HepG2 (cell line): ENCODE results near the gene C16orf95. TPM values are rescaled to one million over a fixed set of nuclear protein-coding genes. Genes with fewer than 3 reads are reported as not detected.

Experiments used
- ATF7 ChIP-seq, 2 experiments: fragments of 450-650 bp in 1 of 2; sonication (generic) in 1 of 2; formaldehyde crosslinking in 1 of 2; IDR thresholded peaks; 2 replicates each; pipeline versions ENCODE4 v1.4.0 to v1.6.1; 2016 to 2020; ENCODE audit warnings: antibody characterized with exemption in 1 of 2, mild to moderate bottlenecking in 1 of 2, missing genetic modification reagents in 1 of 2
- CTCF ChIP-seq: sonication (generic); formaldehyde crosslinking; IDR thresholded peaks from 2 replicates; pipeline ENCODE4 v1.5.0; 2020; ENCODE audit warnings: mild to moderate bottlenecking, missing genetic modification reagents, moderate library complexity
- DNMT3B ChIP-seq: conservative IDR thresholded peaks from 2 replicates; pipeline ENCODE4 v1.6.1; 2016; ENCODE audit warnings: missing biosample characterization, control low read depth
- FOSL1 ChIP-seq: sonication (generic); formaldehyde crosslinking; IDR thresholded peaks from 2 replicates; pipeline ENCODE4 v1.9.0; 2021; ENCODE audit warnings: missing genetic modification reagents, borderline replicate concordance
- JDP2 ChIP-seq: sonication (generic); formaldehyde crosslinking; IDR thresholded peaks from 2 replicates; pipeline ENCODE4 v1.8.1; 2022; ENCODE audit warnings: missing genetic modification reagents, borderline replicate concordance
- KAT2B ChIP-seq: fragments of 150-350 bp; IDR thresholded peaks from 2 replicates; pipeline ENCODE4 v1.6.1; 2014; ENCODE audit warnings: low read depth, low read length, borderline replicate concordance
- KDM3A ChIP-seq: IDR thresholded peaks from 2 replicates; pipeline ENCODE4 v1.6.1; 2018; ENCODE audit warnings: low read depth, missing compliant biosample characterization
- RBM22 ChIP-seq: fragments of 200-400 bp; formaldehyde crosslinking; optimal IDR thresholded peaks from 2 replicates; pipeline ENCODE3; 2017; ENCODE audit warnings: mild to moderate bottlenecking, low read length, moderate library complexity
- SMARCE1 ChIP-seq: fragments of 450-650 bp; IDR thresholded peaks from 2 replicates; pipeline ENCODE4 v1.6.1; 2017; ENCODE audit warnings: borderline replicate concordance
- ZBTB7B ChIP-seq: sonication (generic); formaldehyde crosslinking; IDR thresholded peaks from 2 replicates; pipeline ENCODE4 v1.4.0; 2020; ENCODE audit warnings: missing genetic modification reagents
- ZNF550 ChIP-seq: sonication (generic); formaldehyde crosslinking; IDR thresholded peaks from 2 replicates; pipeline ENCODE4 v1.4.0; 2020; ENCODE audit warnings: mild to moderate bottlenecking, missing genetic modification reagents, borderline replicate concordance
- ZSCAN21 ChIP-seq: sonication (generic); formaldehyde crosslinking; IDR thresholded peaks from 2 replicates; pipeline ENCODE4 v1.8.0; 2022; ENCODE audit warnings: mild to moderate bottlenecking, missing genetic modification reagents, moderate library complexity, borderline replicate concordance
- ZUFSP ChIP-seq: sonication (generic); formaldehyde crosslinking; IDR thresholded peaks from 2 replicates; pipeline ENCODE4 v1.9.0; 2021; ENCODE audit warnings: missing genetic modification reagents, mild to moderate bottlenecking, borderline replicate concordance
- polyA plus RNA-seq, 8 experiments: library from polyadenylated mRNA; depleted of rRNA in 3 of 8; stranded (reverse) in 7 of 8; unstranded in 1 of 8; fragments of >200 nt; fragmentation: Illumina TruSeq in 4 of 8; extraction: Trizol in 4 of 8; gene quantifications; 2 replicates each; pipeline versions ENCODE4 v1.2.1 to v1.2.3, GENCODE V29; 2011 to 2016; ENCODE audit warnings: low read depth in 4 of 8, missing spikeins in 1 of 8, mixed read lengths in 1 of 8; ENCODE audit not compliant: insufficient read depth in 1 of 8
- total RNA-seq, 5 experiments: library from RNA; depleted of rRNA; stranded (reverse); fragments of >200 nt; fragmentation: Illumina TruSeq; extraction: Trizol; gene quantifications; 2 replicates each; pipeline ENCODE4 v1.2.3, GENCODE V29; 2016; ENCODE audit warnings: low read depth in 1 of 5
- TF ChIP-seq, protein P1 (sequence below): IDR thresholded peaks from 2 replicates; pipeline ENCODE4 v1.4.0; 2020; ENCODE audit warnings: mild to moderate bottlenecking, missing genetic modification reagents
- TF ChIP-seq, protein P2 (sequence below), 2 experiments: sonication (generic) in 1 of 2; formaldehyde crosslinking in 1 of 2; IDR thresholded peaks; 2 replicates each; pipeline versions ENCODE4 v1.4.0 to v1.6.1; 2016 to 2020; ENCODE audit warnings: borderline replicate concordance in 1 of 2, low read depth in 1 of 2, mild to moderate bottlenecking in 1 of 2, missing genetic modification reagents in 1 of 2
- TF ChIP-seq, protein P3 (sequence below): sonication (generic); formaldehyde crosslinking; IDR thresholded peaks from 2 replicates; pipeline ENCODE4 v1.5.0; 2020; ENCODE audit warnings: missing genetic modification reagents

C16orf95 gene
- total and polyA plus RNA-seq, 2 of the 13 experiments (the other 11 are each of a cell fraction or from before 2014, with no cell fraction given), result 2.8 to 8.6 TPM

DNA sequence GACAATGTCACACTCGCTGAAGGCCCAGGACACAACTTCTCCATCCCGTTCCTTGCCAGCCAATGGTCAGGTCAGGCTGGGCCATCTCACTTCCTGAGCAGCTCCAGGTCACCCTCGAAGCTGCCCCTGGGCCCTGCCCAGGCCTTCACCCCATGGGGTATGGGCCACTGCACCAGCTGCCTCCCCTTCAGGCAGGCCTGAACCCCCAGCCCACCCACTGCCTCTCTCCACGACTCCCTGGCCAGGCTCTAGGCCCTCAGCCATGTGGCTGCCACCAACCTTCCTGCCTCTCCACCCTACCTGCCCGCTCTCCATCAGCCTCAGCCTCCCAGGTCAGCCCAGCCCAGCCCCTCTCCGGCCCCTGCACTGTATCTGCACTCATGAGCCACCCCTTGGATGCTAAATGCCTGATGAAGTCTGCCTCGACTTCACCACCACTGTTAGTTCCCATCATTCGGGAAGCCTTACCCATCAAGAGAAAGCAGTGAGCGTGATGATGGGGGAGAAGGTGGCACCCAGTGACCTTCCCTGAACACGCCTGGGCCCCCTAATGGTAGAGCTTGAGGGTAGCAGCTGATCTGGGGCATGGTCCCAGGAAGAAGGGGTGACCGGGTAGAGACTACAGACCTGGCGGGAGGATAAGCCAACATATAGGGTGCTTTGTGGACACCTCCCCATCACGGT, 30.9 kb upstream of the C16orf95 start (continued):
- no peak for TF ChIP-seq ZUFSP
- no peak for TF ChIP-seq JDP2
- no peak for TF ChIP-seq FOSL1 (CRISPR knock-in tag)
- no peak for TF ChIP-seq KDM3A (CRISPR knock-in tag)
- TF ChIP-seq ZBTB7B (CRISPR knock-in tag), result no peak
- no peak for TF ChIP-seq ZNF550 (CRISPR knock-in tag)
- TF ChIP-seq ZSCAN21 (CRISPR knock-in tag), result no peak
- TF ChIP-seq, protein P1, sequence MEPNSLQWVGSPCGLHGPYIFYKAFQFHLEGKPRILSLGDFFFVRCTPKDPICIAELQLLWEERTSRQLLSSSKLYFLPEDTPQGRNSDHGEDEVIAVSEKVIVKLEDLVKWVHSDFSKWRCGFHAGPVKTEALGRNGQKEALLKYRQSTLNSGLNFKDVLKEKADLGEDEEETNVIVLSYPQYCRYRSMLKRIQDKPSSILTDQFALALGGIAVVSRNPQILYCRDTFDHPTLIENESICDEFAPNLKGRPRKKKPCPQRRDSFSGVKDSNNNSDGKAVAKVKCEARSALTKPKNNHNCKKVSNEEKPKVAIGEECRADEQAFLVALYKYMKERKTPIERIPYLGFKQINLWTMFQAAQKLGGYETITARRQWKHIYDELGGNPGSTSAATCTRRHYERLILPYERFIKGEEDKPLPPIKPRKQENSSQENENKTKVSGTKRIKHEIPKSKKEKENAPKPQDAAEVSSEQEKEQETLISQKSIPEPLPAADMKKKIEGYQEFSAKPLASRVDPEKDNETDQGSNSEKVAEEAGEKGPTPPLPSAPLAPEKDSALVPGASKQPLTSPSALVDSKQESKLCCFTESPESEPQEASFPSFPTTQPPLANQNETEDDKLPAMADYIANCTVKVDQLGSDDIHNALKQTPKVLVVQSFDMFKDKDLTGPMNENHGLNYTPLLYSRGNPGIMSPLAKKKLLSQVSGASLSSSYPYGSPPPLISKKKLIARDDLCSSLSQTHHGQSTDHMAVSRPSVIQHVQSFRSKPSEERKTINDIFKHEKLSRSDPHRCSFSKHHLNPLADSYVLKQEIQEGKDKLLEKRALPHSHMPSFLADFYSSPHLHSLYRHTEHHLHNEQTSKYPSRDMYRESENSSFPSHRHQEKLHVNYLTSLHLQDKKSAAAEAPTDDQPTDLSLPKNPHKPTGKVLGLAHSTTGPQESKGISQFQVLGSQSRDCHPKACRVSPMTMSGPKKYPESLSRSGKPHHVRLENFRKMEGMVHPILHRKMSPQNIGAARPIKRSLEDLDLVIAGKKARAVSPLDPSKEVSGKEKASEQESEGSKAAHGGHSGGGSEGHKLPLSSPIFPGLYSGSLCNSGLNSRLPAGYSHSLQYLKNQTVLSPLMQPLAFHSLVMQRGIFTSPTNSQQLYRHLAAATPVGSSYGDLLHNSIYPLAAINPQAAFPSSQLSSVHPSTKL (CRISPR knock-in tag), result no peak
- peak; percentile 33 for TF ChIP-seq CTCF (CRISPR knock-in tag)
- TF ChIP-seq, protein P2, sequence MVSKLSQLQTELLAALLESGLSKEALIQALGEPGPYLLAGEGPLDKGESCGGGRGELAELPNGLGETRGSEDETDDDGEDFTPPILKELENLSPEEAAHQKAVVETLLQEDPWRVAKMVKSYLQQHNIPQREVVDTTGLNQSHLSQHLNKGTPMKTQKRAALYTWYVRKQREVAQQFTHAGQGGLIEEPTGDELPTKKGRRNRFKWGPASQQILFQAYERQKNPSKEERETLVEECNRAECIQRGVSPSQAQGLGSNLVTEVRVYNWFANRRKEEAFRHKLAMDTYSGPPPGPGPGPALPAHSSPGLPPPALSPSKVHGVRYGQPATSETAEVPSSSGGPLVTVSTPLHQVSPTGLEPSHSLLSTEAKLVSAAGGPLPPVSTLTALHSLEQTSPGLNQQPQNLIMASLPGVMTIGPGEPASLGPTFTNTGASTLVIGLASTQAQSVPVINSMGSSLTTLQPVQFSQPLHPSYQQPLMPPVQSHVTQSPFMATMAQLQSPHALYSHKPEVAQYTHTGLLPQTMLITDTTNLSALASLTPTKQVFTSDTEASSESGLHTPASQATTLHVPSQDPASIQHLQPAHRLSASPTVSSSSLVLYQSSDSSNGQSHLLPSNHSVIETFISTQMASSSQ (IDR thresholded peaks at IDR 0.05; ENCODE audit: low read depth), result no peak
- TF ChIP-seq, protein P2 (CRISPR knock-in tag; IDR thresholded peaks at IDR 0.05; ENCODE audit: borderline replicate concordance), result no peak
- TF ChIP-seq DNMT3B (CRISPR knock-in tag), result no peak
- TF ChIP-seq RBM22, result peak; percentile 92
- TF ChIP-seq SMARCE1, result no peak
- TF ChIP-seq KAT2B, result no peak
- TF ChIP-seq, protein P3, sequence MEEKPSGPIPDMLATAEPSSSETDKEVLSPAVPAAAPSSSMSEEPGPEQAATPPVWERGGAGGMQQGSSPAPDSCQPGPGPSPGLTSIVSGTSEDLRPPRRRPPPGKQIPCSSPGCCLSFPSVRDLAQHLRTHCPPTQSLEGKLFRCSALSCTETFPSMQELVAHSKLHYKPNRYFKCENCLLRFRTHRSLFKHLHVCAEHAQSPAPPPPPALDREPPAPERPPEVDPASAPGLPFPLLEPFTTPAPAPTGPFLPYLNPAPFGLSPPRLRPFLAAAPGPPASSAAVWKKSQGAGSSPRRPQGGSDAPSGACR (CRISPR knock-in tag), result no peak
- TF ChIP-seq ATF7 (IDR thresholded peaks at IDR 0.05), result no peak
- 0 out of 2 replicates have a peak, but pooled peaks have one; percentile 26 for TF ChIP-seq ATF7 (CRISPR knock-in tag; IDR thresholded peaks at IDR 0.05)
